K562 (cell line): Measurements from ENCODE around the gene HSD17B11. TPM values are rescaled to one million over a fixed set of nuclear protein-coding genes. Genes with fewer than 3 reads are reported as not detected.

Experiments used
- DMBX1 ChIP-seq: fragments of 250-450 bp; sonication (Bioruptor Pico); IDR thresholded peaks from 2 replicates; pipeline ENCODE4 v1.8.0; 2022; ENCODE audit warnings: inconsistent platforms, mild to moderate bottlenecking, moderate library complexity, borderline replicate concordance
- FOXM1 ChIP-seq, 2 experiments: fragments of 450-650 bp in 1 of 2; sonication (generic) in 1 of 2; formaldehyde crosslinking in 1 of 2; IDR thresholded peaks; 2 replicates each; pipeline versions ENCODE4 v1.6.1 to v1.9.0; 2017 to 2022; ENCODE audit warnings: low read depth in 2 of 2, mild to moderate bottlenecking in 2 of 2, missing genetic modification reagents in 1 of 2, moderate library complexity in 1 of 2
- GATAD2A ChIP-seq: fragments of 450-650 bp; IDR thresholded peaks from 2 replicates; pipeline ENCODE4 v1.6.1; 2017
- RAD51 ChIP-seq: fragments of 450-650 bp; IDR thresholded peaks from 2 replicates; pipeline ENCODE4 v1.7.1; 2016; ENCODE audit warnings: low read depth, mild to moderate bottlenecking, borderline replicate concordance
- RBM15 ChIP-seq: fragments of 200-400 bp; formaldehyde crosslinking; IDR thresholded peaks from 2 replicates; pipeline ENCODE4 v1.6.1; 2018; ENCODE audit warnings: mild to moderate bottlenecking, low read length, moderate library complexity; ENCODE audit not compliant: insufficient read depth
- RREB1 ChIP-seq: fragments of 250-450 bp; sonication (Bioruptor Pico); IDR thresholded peaks from 2 replicates; pipeline ENCODE4 v1.4.0; 2020
- SMARCC2 ChIP-seq: fragments of 450-650 bp; IDR thresholded peaks from 2 replicates; pipeline ENCODE4 v1.6.1; 2017; ENCODE audit warnings: antibody characterized with exemption, moderate library complexity, mild to moderate bottlenecking, low read depth
- TEAD1 ChIP-seq, 2 experiments: fragments of 450-650 bp in 1 of 2; sonication (generic) in 1 of 2; formaldehyde crosslinking; IDR thresholded peaks; 2 replicates each; pipeline versions ENCODE4 v1.4.0 to v1.8.0; 2020 to 2022; ENCODE audit warnings: mild to moderate bottlenecking in 2 of 2, missing genetic modification reagents in 1 of 2
- YBX1 ChIP-seq: fragments of 450-650 bp; IDR thresholded peaks from 2 replicates; pipeline ENCODE4 v1.7.1; 2016; ENCODE audit warnings: mild to moderate bottlenecking
- ZBTB1 ChIP-seq: sonication (generic); formaldehyde crosslinking; IDR thresholded peaks from 2 replicates; pipeline ENCODE4 v1.8.1; 2023; ENCODE audit warnings: missing genetic modification reagents, low read depth, mild to moderate bottlenecking, borderline replicate concordance
- ZNF124 ChIP-seq: sonication (generic); formaldehyde crosslinking; IDR thresholded peaks from 2 replicates; pipeline ENCODE4 v1.8.1; 2022; ENCODE audit warnings: missing genetic modification reagents
- ZNF239 ChIP-seq: fragments of 250-450 bp; sonication (Bioruptor Pico); IDR thresholded peaks from 2 replicates; pipeline ENCODE4 v1.4.0; 2020; ENCODE audit warnings: mild to moderate bottlenecking
- ZNF79 ChIP-seq: fragments of 250-450 bp; sonication (Bioruptor Pico); IDR thresholded peaks from 2 replicates; pipeline ENCODE4 v1.4.0; 2020; ENCODE audit warnings: low read depth, mild to moderate bottlenecking, moderate library complexity
- polyA plus RNA-seq, 8 experiments: library from polyadenylated mRNA; depleted of rRNA in 4 of 8; stranded (reverse) in 5 of 8; unstranded in 3 of 8; fragments of >200 nt; fragmentation: Nextera tagmentation in 2 of 8; fragmentation: Illumina TruSeq in 1 of 8; extraction: Ambion mirVana in 2 of 8; extraction: Trizol in 1 of 8; gene quantifications; 2 replicates each; pipeline versions ENCODE4 v1.2.1 to v1.2.3, GENCODE V29; 2011 to 2014; ENCODE audit warnings: inconsistent platforms in 1 of 8, missing spikeins in 1 of 8
- total RNA-seq, 7 experiments: library from RNA; depleted of rRNA in 6 of 7; stranded (reverse); fragments of >200 nt in 6 of 7; fragmentation: Illumina TruSeq in 2 of 7; extraction: Trizol in 2 of 7; gene quantifications; 2 replicates each; pipeline versions ENCODE4 v1.2.1 to v1.2.3, GENCODE V29; 2011 to 2021; ENCODE audit warnings: low replicate concordance in 1 of 7
- TF ChIP-seq, protein P1 (sequence below): fragments of 450-650 bp; IDR thresholded peaks from 2 replicates; pipeline ENCODE4 v1.6.1; 2018; ENCODE audit not compliant: partially characterized antibody
- TF ChIP-seq, protein P2 (sequence below), 2 experiments: IDR thresholded peaks; 2 replicates each; pipeline ENCODE4 v1.6.1; 2011; ENCODE audit warnings: borderline replicate concordance in 1 of 2, control low read depth in 1 of 2, low read depth in 1 of 2, low read length in 1 of 2, mild to moderate bottlenecking in 1 of 2, mixed read lengths in 1 of 2, moderate library complexity in 1 of 2; ENCODE audit not compliant: insufficient read depth in 1 of 2, insufficient read length in 1 of 2, poor library complexity in 1 of 2, severe bottlenecking in 1 of 2; ENCODE audit errors: extremely low read depth in 1 of 2

The HSD17B11 gene
- total and polyA plus RNA-seq, 9 of the 15 experiments (the other 6 are each of a cell fraction or from before 2014, with no cell fraction given) = 26.0 to 108 (median 81.0) TPM

DNA sequence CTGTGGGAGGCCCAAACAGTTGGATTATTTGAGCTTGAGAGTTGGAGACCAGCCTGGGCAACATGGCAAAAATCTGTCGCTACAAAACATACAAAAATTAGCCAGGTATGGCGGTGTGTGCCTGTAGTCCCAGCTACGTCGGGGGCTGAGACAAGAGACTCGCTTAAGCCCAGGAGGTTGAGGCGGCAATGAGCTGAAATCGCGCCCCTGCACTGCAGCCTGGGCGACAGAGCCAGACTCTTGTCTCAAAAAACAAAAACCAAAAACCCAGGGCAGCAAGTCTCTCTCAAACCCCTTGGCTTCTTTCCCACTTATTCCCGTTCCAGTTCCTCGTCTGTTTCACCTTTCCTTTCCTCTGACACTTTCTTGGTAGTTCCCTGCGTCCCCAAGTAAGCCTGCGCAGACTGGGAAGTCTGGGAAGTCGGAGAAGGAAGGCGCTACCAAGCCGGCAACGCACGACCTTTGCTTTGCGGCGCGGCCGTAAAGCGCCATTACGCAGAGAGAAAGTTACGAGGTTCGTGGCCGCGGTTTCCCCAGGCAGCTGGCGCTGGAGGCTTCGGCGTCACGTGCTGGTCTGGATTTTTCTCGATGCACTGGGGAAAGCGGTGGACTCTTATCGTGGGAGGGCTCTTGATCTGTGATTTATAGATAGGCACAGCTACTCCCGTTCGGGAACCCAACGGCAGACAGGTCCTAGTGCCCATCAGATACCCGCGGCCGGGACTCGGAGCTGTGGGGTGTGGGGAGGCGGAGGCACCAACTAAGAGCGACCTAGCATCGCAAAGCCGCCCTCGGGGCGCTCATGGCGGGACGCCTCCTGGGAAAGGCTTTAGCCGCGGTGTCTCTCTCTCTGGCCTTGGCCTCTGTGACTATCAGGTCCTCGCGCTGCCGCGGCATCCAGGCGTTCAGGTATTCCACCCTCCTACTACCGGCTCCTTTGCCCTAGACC, 31.4 kb upstream of the HSD17B11 start, which contains the start of gene NUDT9 (continued):
- TF ChIP-seq SMARCC2 (no peak; the same call in 1 of the 2 replicates), RAD51 (peak; percentile 88), FOXM1 (IDR thresholded peaks at IDR 0.05; ENCODE audit: low read depth) (peak; percentile 90), FOXM1 (CRISPR knock-in tag; IDR thresholded peaks at IDR 0.05; ENCODE audit: low read depth) (no peak), DMBX1 (0 out of 2 replicates have a peak, but pooled peaks have one; percentile 24), TEAD1 (CRISPR knock-in tag; IDR thresholded peaks at IDR 0.05) (peak in 1 of 2 experiments; percentile 77; a peak in 1 of 4 replicates), RBM15 (no peak), ZNF79 (CRISPR knock-in tag) (no peak), YBX1 (no peak), GATAD2A (peak; percentile 78), ZNF124 (CRISPR knock-in tag) (no peak), ZBTB1 (no peak), ZNF239 (CRISPR knock-in tag) (no peak), RREB1 (0 out of 2 replicates have a peak, but pooled peaks have one; percentile 13)
- TF ChIP-seq, protein P1, sequence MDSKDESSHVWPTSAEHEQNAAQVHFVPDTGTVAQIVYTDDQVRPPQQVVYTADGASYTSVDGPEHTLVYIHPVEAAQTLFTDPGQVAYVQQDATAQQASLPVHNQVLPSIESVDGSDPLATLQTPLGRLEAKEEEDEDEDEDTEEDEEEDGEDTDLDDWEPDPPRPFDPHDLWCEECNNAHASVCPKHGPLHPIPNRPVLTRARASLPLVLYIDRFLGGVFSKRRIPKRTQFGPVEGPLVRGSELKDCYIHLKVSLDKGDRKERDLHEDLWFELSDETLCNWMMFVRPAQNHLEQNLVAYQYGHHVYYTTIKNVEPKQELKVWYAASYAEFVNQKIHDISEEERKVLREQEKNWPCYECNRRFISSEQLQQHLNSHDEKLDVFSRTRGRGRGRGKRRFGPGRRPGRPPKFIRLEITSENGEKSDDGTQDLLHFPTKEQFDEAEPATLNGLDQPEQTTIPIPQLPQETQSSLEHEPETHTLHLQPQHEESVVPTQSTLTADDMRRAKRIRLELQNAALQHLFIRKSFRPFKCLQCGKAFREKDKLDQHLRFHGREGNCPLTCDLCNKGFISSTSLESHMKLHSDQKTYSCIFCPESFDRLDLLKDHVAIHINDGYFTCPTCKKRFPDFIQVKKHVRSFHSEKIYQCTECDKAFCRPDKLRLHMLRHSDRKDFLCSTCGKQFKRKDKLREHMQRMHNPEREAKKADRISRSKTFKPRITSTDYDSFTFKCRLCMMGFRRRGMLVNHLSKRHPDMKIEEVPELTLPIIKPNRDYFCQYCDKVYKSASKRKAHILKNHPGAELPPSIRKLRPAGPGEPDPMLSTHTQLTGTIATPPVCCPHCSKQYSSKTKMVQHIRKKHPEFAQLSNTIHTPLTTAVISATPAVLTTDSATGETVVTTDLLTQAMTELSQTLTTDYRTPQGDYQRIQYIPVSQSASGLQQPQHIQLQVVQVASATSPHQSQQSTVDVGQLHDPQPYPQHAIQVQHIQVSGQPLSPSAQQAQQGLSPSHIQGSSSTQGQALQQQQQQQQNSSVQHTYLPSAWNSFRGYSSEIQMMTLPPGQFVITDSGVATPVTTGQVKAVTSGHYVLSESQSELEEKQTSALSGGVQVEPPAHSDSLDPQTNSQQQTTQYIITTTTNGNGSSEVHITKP = peak; percentile 93
- TF ChIP-seq, protein P2, sequence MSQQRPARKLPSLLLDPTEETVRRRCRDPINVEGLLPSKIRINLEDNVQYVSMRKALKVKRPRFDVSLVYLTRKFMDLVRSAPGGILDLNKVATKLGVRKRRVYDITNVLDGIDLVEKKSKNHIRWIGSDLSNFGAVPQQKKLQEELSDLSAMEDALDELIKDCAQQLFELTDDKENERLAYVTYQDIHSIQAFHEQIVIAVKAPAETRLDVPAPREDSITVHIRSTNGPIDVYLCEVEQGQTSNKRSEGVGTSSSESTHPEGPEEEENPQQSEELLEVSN (IDR thresholded peaks at IDR 0.05; ENCODE audit: borderline replicate concordance in 1 of 2, extremely low read depth in 1 of 2, insufficient read depth in 1 of 2, insufficient read length in 1 of 2, low read depth in 1 of 2, low read length in 1 of 2, poor library complexity in 1 of 2, severe bottlenecking in 1 of 2) = peak; percentile 86 to 88
